Measurements from ENCODE around the gene ICA1.
"Not testable (repeated sequence)": the region's sequence is repeated elsewhere in the genome, so short reads cannot be mapped to it uniquely, and the experiment has no call there.

The ICA1 gene

DNA sequence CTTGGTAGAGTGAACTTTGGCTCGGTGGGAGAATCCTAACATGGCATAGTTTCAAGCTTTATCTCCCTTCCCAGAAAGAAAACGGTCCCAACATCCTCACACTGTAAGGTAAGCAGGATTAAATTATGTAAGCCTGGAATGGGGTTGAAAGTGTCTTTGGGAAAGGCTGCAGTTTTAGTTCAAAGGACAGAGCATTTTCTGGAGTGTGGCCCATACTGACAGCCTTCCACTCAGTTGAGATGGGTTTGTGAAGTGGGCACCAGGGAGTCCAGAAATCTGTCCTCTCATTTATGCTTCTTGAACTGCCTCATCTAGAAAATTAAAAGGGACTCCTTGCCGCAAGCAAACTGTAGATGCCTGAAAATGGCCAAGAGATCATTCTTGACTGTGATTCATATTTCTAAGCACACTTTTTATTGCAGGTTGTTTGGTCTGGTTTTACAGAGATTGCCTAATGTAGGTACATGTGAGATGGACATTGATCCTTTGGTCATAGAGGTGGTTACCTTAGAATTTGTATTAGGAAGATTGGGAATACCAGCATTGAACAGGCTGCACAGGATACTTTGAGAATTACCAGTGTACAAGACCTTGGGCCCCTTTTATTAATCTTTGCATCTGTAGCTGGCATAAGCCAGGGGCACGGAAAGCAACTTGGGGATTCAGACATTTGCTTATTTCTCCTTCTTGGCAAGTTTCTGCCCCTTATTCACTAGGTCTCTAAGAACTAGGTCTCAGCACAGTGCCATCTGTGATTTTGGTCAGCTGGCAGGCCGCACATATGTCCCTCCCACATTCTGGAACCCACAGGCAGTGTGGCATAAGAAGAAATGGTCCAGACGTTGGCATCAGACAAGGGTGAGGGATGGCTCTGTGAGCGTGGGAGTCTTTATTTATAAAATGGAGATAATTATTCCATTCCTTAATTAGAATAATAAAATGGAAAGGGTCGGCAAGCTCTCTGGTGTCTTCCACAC, 167.5 kb downstream of the ICA1 start:
- DNase-seq (ENCODE audit: low spot score) = no peak

DNA sequence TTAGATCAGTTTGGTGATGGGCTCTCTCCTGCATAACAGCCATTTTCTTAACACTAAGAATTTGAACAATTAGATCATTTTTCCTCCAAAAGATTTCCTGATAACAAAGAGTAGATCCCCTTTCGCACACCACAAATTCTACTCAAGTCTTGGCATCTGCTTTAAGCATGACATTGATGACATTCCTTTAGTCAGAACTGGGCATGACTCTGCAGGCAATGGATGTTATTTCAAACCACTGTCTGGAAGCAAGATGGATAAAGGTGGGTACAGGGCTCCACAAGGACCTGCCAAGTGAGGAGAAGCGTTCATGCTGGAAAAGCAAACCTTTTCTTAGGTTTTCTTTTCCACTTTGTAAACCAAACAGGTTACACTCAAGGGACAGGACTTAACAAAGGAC, 169.8 kb downstream of the ICA1 start:
- no peak for DNase-seq (ENCODE audit: low spot score)

DNA sequence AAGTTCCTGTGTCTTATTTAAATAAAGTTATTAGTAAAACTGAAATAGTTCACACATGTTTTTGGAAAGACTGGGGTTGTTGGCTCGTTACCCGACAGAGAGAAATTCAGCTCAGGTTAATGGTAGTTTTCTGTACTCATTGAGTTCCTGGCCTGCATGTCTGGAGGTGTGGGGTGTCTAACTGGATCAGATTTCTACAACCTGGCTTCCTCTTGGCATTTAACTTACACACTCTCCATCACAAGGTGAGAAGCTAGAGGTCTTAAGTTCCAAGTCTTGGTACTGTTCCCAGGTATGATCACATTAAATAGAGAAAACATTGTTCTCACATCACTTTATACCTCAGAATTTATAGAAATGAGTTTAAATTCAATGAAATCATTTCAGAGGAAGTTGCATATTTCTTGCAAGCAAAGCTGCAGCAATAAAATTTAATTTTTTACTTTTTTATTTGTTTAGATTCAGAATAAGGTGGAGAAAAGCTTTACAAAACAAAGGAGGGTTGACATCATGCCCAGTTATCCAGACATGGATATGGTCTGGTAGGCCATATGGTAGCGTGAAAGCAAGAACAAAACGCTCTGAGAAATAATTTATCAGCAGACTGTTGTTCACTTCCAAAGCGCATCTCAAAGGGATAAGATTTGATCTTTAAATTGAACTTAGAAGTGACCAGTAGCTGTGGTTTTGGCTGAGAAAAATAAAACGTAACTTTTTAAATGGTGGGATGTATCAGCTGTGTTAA, 172.8 kb downstream of the ICA1 start:
- DNase-seq (ENCODE audit: low spot score) = no peak

DNA sequence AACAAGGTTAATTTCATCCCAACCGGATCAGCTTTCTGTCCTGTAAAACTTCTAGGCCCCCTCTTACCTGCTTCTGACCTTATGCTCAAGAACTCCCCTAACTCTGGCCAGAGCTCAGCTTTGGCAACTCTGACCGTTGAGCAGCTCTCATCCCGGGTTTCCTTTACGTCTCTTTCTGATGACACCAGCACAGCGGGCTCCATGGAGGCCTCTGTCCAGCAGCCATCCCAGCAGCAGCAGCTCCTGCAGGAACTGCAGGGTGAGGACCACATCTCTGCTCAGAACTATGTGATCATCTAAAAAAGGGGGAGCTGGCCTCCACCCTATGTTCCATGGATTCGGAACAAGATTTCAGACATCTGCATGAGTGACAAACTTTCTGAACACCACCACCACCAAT, 175.7 kb downstream of the ICA1 start:
- DNase-seq (ENCODE audit: low spot score) = no peak

DNA sequence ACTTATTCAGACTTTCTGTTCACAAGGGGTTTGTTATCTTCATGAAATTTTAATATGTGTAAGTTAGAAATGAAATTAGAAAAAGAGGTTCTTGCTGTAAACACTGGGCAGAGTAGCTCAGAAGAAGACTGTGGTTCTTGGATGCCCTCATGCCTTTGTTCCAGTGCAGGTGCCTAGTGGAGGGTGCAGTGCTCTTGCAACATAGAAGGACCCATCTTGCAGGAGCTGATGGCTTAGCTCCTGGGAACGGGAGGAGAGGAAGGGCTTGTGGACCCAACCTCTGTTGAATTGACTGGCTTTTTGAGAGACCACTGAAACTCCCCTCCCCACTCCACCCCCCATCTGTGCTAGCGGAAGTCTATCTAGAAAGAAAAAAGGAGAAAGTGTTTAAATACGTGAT, 176.5 kb downstream of the ICA1 start:
- DNase-seq (ENCODE audit: low spot score) = no peak

DNA sequence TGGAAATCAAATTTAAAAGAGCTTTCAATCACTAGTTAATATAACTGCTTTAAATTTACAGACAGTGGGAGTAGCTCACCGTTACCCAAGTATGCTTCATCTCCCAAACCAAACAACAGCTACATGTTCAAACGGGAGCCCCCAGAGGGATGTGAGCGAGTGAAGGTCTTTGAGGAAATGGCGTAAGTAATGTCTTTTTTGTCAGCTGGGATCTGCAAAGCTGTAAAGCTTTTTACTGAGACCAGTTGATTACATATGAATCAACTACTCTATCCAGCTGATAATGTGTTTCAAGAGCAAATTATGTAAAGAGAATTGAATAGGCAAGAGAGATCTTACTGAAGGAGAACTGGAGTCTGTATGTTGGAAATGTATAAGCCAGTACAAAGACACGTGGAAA, 177.1 kb downstream of the ICA1 start:
- DNase-seq (ENCODE audit: low spot score) = no peak

DNA sequence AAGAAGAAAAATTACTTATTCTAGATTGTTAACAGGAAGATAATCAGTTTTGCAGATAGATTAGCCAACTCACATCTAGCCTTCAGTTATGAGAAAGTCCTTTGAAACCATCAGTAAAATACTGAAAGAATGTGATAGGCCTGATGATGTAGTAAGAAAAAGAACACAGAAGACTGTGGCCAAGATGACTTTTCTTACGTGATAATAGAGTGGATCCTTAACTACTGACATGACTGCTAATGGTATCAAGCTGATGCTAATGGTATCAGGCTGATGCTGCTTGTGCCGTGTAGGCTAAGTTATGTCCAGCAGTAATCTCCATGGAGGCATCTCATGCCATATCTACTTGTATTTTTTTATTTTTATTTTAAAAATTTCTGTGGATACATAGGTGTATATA, 179.2 kb downstream of the ICA1 start:
- no peak for DNase-seq (ENCODE audit: low spot score)

DNA sequence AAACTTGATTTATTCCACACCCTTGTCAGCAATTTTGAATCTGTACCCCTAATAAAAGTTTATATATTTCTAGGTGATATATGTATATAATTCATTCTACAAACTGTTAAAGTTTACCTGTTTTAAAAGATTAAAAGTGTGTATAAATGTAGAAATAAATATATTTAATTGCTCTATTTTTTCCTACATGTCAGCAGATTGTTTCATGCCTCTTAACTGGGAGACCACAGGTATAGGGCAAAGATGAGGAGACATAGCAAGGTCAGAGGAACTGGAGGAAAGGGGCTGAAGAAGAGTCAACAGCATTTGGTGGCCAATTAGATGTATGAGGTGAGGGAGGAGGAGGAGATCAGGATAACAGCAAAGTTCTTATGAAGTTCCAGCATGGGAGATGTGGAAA, 183.5 kb downstream of the ICA1 start:
- no peak for DNase-seq (ENCODE audit: low spot score)

DNA sequence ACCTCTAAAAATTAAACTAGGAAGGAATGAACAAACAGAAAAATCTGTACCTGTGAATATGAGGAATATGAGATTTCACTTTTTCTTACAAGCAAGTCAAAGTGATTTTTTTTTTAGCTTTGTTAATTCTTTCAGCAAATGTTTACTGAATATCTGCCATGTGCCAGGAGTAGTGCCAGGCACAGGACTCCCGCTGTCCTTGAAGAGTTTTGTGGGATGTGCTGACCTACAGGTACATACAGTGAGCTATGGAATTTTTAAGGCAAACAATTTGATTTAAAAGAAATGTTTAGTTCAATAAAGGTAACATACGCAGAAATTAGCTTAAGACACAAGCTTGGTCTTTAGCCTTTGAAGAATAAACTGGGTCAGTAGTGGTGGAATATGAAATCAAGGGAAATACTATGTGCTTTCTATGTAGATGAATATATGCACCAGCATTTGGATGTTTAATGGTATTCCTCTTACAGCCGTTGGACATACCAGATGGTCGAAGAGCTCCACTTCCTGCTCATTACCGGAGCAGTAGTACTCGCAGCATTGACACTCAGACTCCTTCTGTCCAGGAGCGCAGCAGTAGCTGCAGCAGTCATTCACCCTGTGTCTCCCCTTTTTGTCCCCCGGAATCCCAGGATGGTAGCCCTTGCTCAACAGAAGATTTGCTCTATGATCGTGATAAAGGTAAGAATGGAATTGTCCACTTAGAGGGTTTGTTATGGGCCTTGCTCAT, 191.4 kb downstream of the ICA1 start:
- DNase-seq (ENCODE audit: low spot score) = no peak

DNA sequence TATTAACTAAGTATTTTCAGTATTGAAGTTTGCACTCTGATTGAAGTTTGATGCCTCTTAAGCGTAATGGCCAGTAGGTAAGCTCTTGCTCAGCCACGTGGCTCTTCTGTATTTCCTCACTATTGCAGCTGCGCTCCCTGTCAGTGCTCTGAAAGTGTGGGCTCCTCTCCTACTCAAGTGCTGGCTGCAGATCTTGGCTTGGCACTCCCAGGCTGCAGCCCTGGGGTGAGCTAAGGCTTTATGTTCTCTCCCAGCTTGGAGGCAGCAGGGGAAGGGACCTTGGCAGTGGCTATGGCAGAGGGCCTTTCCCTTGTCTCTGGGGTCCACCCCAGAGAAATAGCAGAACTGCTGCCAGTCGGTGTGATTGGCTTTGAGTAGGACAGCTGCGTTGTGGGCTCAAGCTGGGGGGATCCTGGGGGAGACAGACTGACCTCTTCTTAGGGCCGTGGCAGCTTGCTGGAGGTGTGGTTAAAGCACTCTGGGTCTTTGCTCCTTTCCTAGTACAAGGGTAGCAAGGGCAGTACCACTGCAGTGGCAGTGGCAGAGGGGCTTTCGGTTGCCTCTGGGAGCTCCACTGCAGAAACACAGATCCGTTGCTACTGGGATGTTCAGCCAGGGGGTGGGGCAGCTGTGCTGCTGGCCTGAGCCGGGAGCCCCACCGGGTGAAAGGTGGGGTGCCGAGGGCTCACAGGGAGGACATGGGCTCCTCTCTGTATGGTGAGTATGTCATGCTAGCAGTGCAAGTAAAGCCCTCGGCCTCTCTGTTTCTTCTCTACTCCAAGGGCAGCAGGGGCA, 192.9 kb downstream of the ICA1 start:
- DNase-seq (ENCODE audit: low spot score) = no peak

DNA sequence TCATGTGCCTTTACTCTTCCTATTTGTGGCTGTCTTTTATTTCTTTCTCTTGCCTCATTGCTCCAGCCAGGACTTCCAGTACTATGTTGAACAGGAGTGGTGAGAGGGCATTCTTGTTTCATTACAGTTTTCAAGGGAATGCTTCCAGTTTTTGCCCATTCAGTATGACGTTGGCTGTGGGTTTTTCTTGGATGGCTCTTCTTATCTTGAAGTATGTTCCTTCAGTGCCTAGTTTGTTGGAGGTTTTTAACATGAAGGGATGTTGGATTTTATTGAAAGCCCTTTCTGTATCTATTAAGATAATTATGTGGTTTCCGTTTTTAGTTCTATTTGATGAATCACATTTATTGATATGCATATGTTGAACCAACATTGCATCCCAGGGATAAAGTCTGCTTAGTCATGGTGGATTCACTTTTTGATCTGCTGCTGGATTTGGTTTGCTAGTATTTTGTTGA, 196.6 kb downstream of the ICA1 start:
- DNase-seq (ENCODE audit: low spot score) = no peak

DNA sequence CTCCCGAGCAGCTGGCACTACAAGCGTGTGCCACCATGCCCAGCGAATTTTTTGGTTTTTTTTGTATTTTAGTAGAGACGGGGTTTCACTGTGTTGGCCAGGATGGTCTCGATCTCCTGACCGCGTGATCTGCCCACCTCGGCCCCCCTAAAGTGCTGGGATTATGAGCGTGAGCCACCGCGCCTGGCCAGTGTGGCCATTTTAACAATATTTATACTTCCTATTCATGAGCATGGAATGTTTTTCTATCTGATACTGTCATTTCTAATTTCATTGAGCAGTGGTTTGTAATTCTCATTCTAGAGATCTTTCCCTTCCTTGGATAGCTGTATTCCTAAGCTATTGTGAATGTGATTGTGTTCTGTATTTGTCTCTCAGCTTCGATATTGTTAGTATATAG, 197.1 kb downstream of the ICA1 start:
- DNase-seq (ENCODE audit: low spot score) = no peak

DNA sequence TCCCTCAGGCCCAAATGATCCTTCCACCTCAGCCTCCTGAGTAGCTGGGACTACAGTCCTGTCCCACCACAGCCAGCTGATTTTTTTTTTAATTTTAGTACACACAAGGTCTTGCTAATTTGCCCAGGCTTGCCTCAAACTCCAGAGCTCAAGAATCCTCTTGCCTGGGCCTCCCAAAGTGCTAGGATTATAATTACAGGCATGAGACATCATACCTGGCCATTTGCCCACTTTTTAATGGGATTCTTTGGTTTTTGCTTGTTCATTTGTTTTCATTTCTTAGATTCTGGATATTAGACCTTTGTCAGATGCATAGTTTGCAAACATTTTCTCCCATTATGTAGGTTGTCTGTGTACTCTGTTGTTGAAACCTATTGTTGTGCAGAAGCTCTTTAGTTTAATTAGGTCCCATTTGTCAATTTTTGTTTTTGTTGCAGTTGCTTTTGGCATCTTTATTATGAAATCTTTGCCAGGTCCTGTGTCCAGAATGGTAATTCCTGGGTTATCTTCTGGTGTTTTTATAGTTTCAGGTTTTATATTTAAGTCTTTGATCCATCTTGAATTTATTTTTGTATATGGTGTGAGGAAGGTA, 198.2 kb downstream of the ICA1 start:
- DNase-seq (ENCODE audit: low spot score) = no peak

DNA sequence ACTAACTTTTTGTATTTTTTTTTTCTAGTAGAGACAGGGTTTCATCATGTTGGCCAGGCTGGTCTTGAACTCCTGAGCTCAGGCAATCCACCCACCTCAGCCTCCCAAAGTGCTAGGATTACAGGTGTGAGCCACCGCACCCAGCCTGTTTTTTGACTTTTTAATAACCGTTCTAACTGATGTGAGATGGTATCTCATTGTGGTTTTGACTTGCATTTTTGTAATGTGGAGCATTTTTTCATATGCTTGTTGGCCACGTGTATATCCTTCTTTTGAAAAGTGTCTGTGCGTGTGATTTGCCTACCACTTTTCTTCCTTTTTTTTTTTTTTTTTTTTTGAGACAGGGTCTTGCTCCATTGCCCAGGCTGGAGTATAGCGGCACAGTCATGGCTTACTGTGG, 198.7 kb downstream of the ICA1 start:
- not testable (repeated sequence) for DNase-seq (ENCODE audit: low spot score)
